Measurements from ENCODE around the gene SH3RF3.

Gene SH3RF3

GRCh38 chr2:109173311-109174171 is 44.5 kb downstream of the SH3RF3 start:
- TF ChIP-seq POLR2A (IDR thresholded peaks at IDR 0.05; ENCODE audit: low read depth, low read length), result no peak
- TF ChIP-seq POU2F2 (IDR thresholded peaks at IDR 0.05; ENCODE audit: low read depth, low read length), result no peak
- no peak for TF ChIP-seq TAF1 (IDR thresholded peaks at IDR 0.05; ENCODE audit: low read depth, low read length)
- TF ChIP-seq SPI1 (IDR thresholded peaks at IDR 0.05; ENCODE audit: low read depth, low read length), result no peak
- no peak for FAIRE-seq
- DNase-seq (ENCODE audit: insufficient read length, low spot score), result no peak

DNA sequence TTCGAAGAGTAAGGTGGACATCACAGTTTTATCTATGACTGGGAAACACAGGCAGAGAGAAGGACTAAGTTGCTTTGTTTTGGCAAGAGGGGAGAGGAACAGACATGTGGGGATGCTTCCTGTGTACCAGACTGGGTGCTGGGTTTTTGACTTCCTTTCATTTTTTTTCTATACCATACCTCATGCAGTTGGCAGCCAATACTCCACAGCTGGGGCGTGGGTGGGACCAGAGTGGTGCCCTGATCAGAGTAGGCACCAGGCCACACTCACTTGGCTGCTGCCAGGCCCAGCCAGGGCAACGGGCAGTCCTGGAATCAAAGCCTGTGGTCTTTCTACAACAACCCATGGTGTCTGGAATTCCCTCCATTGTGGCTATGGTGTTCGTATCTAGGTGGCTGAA is 45.2 kb downstream of the SH3RF3 start:
- FAIRE-seq, result no peak

DNA sequence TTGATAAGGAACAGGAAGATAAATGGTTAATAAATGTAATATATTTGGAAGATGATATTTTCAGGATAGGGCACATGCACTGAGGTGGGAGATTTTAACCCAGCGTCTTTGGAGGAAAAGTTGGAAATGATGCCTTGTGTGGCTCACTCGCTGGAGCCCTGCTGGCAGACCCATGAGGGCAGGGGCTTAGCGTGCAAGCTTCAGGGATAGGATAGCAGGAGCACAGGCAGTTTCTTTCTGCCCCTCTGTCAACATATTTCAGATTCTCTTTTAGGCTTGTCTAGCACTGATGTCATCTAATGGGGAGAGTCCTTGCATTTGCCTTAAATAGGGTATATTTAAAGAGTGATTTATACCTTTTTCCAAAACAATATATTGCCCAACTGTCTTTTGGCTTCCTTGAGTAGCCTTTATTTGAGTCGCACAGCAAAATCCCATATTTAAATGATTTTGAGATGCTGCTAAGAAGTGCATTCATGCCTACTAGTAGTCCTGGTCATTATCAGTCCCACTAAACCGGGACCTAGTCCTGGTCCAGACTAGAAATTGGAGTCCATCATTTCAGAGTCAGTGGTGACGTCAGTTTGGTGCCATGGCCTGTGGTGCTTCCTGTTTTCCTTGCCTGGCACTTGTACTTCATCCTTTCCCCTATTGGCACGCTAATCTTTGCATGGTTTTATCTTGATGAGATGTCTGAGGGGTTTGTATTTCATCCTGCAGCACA is 45.8 kb downstream of the SH3RF3 start:
- no peak for DNase-seq (ENCODE audit: insufficient read length, low spot score)
- no peak for FAIRE-seq
- TF ChIP-seq POLR2AphosphoS5 (IDR thresholded peaks at IDR 0.05; ENCODE audit: low read depth, low read length) (no peak), TAF1 (IDR thresholded peaks at IDR 0.05; ENCODE audit: low read depth, low read length) (no peak), POU2F2 (IDR thresholded peaks at IDR 0.05; ENCODE audit: low read depth, low read length) (no peak), POLR2A (IDR thresholded peaks at IDR 0.05; ENCODE audit: low read depth, low read length) (no peak), SPI1 (IDR thresholded peaks at IDR 0.05; ENCODE audit: low read depth, low read length) (no peak), PAX5 (IDR thresholded peaks at IDR 0.05; ENCODE audit: insufficient read depth, low read length, severe bottlenecking) (no peak)

More for the DNA sequence above, 45.2 kb downstream of the SH3RF3 start:
- TF ChIP-seq TAF1 (IDR thresholded peaks at IDR 0.05; ENCODE audit: low read depth, low read length), result no peak
- TF ChIP-seq PAX5 (IDR thresholded peaks at IDR 0.05; ENCODE audit: insufficient read depth, low read length, severe bottlenecking), result no peak
- no peak for TF ChIP-seq POU2F2 (IDR thresholded peaks at IDR 0.05; ENCODE audit: low read depth, low read length)
- TF ChIP-seq SPI1 (IDR thresholded peaks at IDR 0.05; ENCODE audit: low read depth, low read length), result no peak
- TF ChIP-seq POLR2AphosphoS5 (IDR thresholded peaks at IDR 0.05; ENCODE audit: low read depth, low read length), result no peak
- TF ChIP-seq POLR2A (IDR thresholded peaks at IDR 0.05; ENCODE audit: low read depth, low read length), result no peak
- no peak for DNase-seq (ENCODE audit: insufficient read length, low spot score)

- TF ChIP-seq POLR2A (IDR thresholded peaks at IDR 0.05; ENCODE audit: low read depth, low read length) (no peak), TAF1 (IDR thresholded peaks at IDR 0.05; ENCODE audit: low read depth, low read length) (no peak), PAX5 (IDR thresholded peaks at IDR 0.05; ENCODE audit: insufficient read depth, low read length, severe bottlenecking) (no peak)
- DNase-seq (ENCODE audit: insufficient read length, low spot score), result no peak
- no peak for FAIRE-seq
Measured at GRCh38 chr2:109175350-109175678, 46.3 kb downstream of the SH3RF3 start.

GRCh38 chr2:109176928-109177327 is 47.9 kb downstream of the SH3RF3 start:
- FAIRE-seq (no peak), DNase-seq (ENCODE audit: insufficient read length, low spot score) (no peak)
- no peak for TF ChIP-seq TAF1 (IDR thresholded peaks at IDR 0.05; ENCODE audit: low read depth, low read length)
- TF ChIP-seq POLR2A (IDR thresholded peaks at IDR 0.05; ENCODE audit: low read depth, low read length), result no peak
- no peak for TF ChIP-seq SPI1 (IDR thresholded peaks at IDR 0.05; ENCODE audit: low read depth, low read length)
- TF ChIP-seq POLR2AphosphoS5 (IDR thresholded peaks at IDR 0.05; ENCODE audit: low read depth, low read length), result no peak
- TF ChIP-seq PAX5 (IDR thresholded peaks at IDR 0.05; ENCODE audit: insufficient read depth, low read length, severe bottlenecking), result no peak
- TF ChIP-seq POU2F2 (IDR thresholded peaks at IDR 0.05; ENCODE audit: low read depth, low read length), result no peak

DNA sequence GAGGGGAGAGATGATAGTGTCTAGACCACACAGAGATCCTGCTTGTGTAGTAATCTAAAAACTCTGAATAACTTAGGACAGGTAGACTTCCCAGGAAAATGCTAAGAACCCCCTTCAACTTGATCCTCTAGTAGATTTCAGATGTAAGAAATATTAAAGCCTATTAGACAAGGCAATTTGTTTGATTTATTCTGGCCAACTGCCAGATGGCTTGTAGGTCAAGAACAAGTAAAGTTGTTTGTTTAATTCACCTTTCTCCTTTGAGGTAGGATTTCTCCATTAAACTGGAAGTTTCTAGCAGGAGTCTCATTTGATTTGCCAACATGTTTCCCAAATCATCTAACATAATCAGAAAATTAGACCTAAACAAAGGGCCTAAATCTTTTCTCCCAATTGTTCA is 48.6 kb downstream of the SH3RF3 start:
- TF ChIP-seq POLR2A (IDR thresholded peaks at IDR 0.05; ENCODE audit: low read depth, low read length), result no peak
- no peak for TF ChIP-seq TAF1 (IDR thresholded peaks at IDR 0.05; ENCODE audit: low read depth, low read length)
- TF ChIP-seq PAX5 (IDR thresholded peaks at IDR 0.05; ENCODE audit: insufficient read depth, low read length, severe bottlenecking), result no peak
- TF ChIP-seq POLR2AphosphoS5 (IDR thresholded peaks at IDR 0.05; ENCODE audit: low read depth, low read length), result no peak
- TF ChIP-seq POU2F2 (IDR thresholded peaks at IDR 0.05; ENCODE audit: low read depth, low read length), result no peak
- no peak for TF ChIP-seq SPI1 (IDR thresholded peaks at IDR 0.05; ENCODE audit: low read depth, low read length)
- FAIRE-seq, result no peak
- no peak for DNase-seq (ENCODE audit: insufficient read length, low spot score)

DNA sequence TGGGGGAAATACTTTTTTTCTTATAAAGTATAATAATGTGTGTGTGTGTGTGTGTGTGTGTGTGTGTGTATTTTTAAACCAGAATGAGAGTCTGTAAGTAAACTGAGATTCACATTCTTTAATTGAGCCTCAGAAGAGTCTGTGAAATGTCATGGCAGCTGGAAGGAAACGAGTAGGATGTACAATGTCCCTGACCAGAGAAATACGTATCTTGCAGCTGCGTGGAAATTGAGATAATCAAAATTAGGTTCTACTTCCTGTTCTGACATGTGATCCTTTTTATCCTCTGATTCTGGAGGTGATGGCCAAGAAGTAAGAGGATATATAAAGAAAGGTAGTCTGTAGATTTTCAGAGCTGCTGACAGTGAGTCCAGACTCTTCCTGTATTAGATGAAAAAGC is 50.0 kb downstream of the SH3RF3 start:
- no peak for FAIRE-seq
- TF ChIP-seq PAX5 (IDR thresholded peaks at IDR 0.05; ENCODE audit: insufficient read depth, low read length, severe bottlenecking) (no peak), POLR2A (IDR thresholded peaks at IDR 0.05; ENCODE audit: low read depth, low read length) (no peak), TAF1 (IDR thresholded peaks at IDR 0.05; ENCODE audit: low read depth, low read length) (no peak), POLR2AphosphoS5 (IDR thresholded peaks at IDR 0.05; ENCODE audit: low read depth, low read length) (no peak), POU2F2 (IDR thresholded peaks at IDR 0.05; ENCODE audit: low read depth, low read length) (no peak), SPI1 (IDR thresholded peaks at IDR 0.05; ENCODE audit: low read depth, low read length) (no peak)
- DNase-seq (ENCODE audit: insufficient read length, low spot score), result no peak

DNA sequence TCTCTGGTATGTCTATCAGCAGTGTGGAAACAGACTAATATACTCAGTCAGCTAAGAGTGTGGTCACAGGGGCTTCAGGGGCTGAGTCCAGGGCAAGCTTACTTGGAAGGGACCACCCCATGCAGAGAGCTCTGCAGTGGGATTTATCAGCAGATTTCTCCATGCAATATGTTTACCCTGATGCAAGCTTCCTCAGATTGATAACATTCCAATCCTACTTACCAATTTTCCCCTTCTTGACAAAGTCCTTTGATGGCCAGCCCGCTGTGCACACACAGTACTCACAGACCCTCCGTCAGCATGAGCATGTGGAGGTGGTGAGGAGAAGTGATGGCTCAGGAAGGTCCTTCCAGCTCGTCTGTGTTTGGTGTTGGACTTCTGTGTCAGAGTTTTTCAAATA is 51.8 kb downstream of the SH3RF3 start:
- DNase-seq (ENCODE audit: insufficient read length, low spot score) (no peak), FAIRE-seq (no peak)
- TF ChIP-seq TAF1 (IDR thresholded peaks at IDR 0.05; ENCODE audit: low read depth, low read length) (no peak), POLR2AphosphoS5 (IDR thresholded peaks at IDR 0.05; ENCODE audit: low read depth, low read length) (no peak), POLR2A (IDR thresholded peaks at IDR 0.05; ENCODE audit: low read depth, low read length) (no peak), SPI1 (IDR thresholded peaks at IDR 0.05; ENCODE audit: low read depth, low read length) (no peak), POU2F2 (IDR thresholded peaks at IDR 0.05; ENCODE audit: low read depth, low read length) (no peak), PAX5 (IDR thresholded peaks at IDR 0.05; ENCODE audit: insufficient read depth, low read length, severe bottlenecking) (no peak)

DNA sequence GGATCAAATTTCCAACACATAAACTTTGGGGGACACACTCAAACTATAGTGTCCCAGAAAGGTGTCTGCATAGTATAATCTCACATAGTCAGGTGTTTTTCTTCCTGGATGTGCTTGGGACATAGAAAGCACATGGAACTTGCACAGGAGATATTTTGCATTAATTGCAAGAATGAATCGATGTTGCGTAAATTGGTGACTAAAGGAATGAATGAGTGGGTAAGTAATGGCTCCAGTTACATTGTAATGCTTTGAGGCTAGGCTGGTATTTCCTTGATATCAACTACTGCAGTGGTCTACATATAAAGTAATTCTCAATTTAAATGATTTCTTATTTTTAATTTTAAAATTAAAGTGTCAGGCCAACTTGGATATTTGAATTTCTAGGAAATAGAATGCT is 53.4 kb downstream of the SH3RF3 start:
- FAIRE-seq, result no peak
- TF ChIP-seq TAF1 (IDR thresholded peaks at IDR 0.05; ENCODE audit: low read depth, low read length) (no peak), SPI1 (IDR thresholded peaks at IDR 0.05; ENCODE audit: low read depth, low read length) (no peak), POU2F2 (IDR thresholded peaks at IDR 0.05; ENCODE audit: low read depth, low read length) (no peak)
- no peak for DNase-seq (ENCODE audit: insufficient read length, low spot score)
